RWPE2 (cell line): ENCODE results near the gene FARP2.

Experiments used
- ATAC-seq: fragments of 200-7000 bp; cut with Tn5 transposase; 3 replicates; pipeline ENCODE4 v1.9.1; 2021; ENCODE audit warnings: low read depth
- DNase-seq: peaks from one replicate; pipeline ENCODE4 v3.0.0-alpha.2; 2020; ENCODE audit warnings: low spot score
- H3K27ac ChIP-seq: fragments of 450-650 bp; 2 replicates; pipeline ENCODE4 v1.5.1; 2017; ENCODE audit warnings: mild to moderate bottlenecking; ENCODE audit not compliant: poor library complexity, severe bottlenecking
- H3K27me3 ChIP-seq: fragments of 250-450 bp; sonication (Bioruptor Pico); 2 replicates; pipeline ENCODE4 v1.5.1; 2021; ENCODE audit warnings: mild to moderate bottlenecking, moderate library complexity; ENCODE audit not compliant: insufficient read depth, poor library complexity, severe bottlenecking
- H3K36me3 ChIP-seq: fragments of 250-450 bp; sonication (Bioruptor Pico); 2 replicates; pipeline ENCODE4 v1.5.1; 2020; ENCODE audit warnings: low read depth, mild to moderate bottlenecking, moderate library complexity
- H3K4me1 ChIP-seq: fragments of 250-450 bp; sonication (Bioruptor Pico); 2 replicates; pipeline ENCODE4 v1.5.1; 2021; ENCODE audit warnings: mild to moderate bottlenecking, moderate library complexity; ENCODE audit not compliant: insufficient read depth, poor library complexity, severe bottlenecking
- H3K4me3 ChIP-seq: fragments of 250-450 bp; sonication (Bioruptor Pico); 2 replicates; pipeline ENCODE4 v1.5.1; 2021; ENCODE audit warnings: mild to moderate bottlenecking, moderate library complexity; ENCODE audit not compliant: severe bottlenecking
- H3K9me3 ChIP-seq: fragments of 250-450 bp; sonication (Bioruptor Pico); 2 replicates; pipeline ENCODE4 v1.5.1; 2021; ENCODE audit warnings: mild to moderate bottlenecking, moderate library complexity; ENCODE audit not compliant: severe bottlenecking
- TF ChIP-seq, protein P1 (sequence below): fragments of 450-650 bp; IDR thresholded peaks from one replicate; pipeline ENCODE4 v1.5.1; 2017; ENCODE audit warnings: mild to moderate bottlenecking, moderate library complexity; ENCODE audit not compliant: poor library complexity, severe bottlenecking

FARP2 gene

DNA sequence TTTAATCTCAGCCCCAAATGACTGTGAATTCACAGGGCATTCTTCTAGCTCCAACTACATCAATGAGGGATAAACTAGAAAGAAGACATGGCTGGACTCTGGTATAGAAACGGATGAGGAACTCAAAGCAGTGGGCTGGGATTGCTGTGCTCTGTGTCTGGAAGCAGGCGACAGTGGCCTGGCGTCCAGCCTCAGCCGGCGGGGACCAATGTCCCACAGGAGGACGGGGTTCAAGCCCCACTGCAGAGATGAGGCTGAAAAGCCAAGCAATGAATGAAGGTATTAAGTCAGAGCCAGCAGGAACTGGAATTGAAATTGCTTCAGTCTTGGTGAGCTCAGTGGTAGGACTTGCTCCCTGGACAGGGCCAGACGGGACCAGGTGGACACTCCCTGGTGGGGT, 178.2 kb downstream of the FARP2 start:
- TF ChIP-seq, protein P1, sequence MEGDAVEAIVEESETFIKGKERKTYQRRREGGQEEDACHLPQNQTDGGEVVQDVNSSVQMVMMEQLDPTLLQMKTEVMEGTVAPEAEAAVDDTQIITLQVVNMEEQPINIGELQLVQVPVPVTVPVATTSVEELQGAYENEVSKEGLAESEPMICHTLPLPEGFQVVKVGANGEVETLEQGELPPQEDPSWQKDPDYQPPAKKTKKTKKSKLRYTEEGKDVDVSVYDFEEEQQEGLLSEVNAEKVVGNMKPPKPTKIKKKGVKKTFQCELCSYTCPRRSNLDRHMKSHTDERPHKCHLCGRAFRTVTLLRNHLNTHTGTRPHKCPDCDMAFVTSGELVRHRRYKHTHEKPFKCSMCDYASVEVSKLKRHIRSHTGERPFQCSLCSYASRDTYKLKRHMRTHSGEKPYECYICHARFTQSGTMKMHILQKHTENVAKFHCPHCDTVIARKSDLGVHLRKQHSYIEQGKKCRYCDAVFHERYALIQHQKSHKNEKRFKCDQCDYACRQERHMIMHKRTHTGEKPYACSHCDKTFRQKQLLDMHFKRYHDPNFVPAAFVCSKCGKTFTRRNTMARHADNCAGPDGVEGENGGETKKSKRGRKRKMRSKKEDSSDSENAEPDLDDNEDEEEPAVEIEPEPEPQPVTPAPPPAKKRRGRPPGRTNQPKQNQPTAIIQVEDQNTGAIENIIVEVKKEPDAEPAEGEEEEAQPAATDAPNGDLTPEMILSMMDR, result no peak
- no peaks in the 10 kb centered on the region for H3K27me3 ChIP-seq
- H3K4me1 ChIP-seq, result no peaks in the 10 kb centered on the region
- ATAC-seq, result no peak
- no peak overlapping the region for H3K4me3 ChIP-seq
- H3K9me3 ChIP-seq, result no peaks in the 10 kb centered on the region
- no peak overlapping the region for H3K27ac ChIP-seq
- no peaks in the 10 kb centered on the region for H3K36me3 ChIP-seq
- no peak for DNase-seq

DNA sequence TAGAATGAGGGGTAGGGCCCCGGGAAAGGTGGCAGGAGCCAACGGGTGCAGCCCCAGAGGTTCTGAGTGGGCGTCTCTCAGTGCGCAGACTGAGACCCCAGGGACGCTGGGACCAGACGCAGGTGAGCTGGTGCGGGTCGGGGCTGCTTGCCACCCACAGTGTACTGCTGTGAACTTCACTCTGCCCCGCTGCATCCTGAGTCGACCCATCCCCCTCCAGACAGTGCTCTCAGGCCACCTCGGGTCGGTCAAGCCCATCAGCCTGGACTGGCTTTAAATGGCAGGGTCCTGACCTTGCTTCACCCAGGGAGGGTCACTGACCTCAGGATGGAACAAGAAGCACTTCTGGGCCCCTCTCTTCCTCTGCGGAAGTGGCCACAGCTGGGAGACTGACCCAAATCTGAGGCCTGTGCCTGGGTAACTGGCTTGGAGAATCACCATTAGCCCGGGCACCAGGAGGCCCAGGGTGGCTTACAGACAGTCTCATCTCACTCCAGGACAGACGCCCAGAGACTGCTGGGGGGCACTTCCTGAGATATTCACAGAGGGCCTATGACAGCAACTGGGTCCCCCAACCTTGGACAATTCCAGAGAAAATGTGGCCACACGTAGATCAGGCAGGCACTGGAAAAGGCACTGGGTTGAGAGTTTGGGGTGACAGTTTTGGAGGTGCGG, 178.8 kb downstream of the FARP2 start:
- no peaks in the 10 kb centered on the region for H3K36me3 ChIP-seq
- DNase-seq (no peak), ATAC-seq (no peak)
- no peaks in the 10 kb centered on the region for H3K4me1 ChIP-seq
- no peak overlapping the region for H3K27ac ChIP-seq
- no peaks in the 10 kb centered on the region for H3K9me3 ChIP-seq
- no peaks in the 10 kb centered on the region for H3K27me3 ChIP-seq
- no peak overlapping the region for H3K4me3 ChIP-seq
- TF ChIP-seq, protein P1, result no peak

DNA sequence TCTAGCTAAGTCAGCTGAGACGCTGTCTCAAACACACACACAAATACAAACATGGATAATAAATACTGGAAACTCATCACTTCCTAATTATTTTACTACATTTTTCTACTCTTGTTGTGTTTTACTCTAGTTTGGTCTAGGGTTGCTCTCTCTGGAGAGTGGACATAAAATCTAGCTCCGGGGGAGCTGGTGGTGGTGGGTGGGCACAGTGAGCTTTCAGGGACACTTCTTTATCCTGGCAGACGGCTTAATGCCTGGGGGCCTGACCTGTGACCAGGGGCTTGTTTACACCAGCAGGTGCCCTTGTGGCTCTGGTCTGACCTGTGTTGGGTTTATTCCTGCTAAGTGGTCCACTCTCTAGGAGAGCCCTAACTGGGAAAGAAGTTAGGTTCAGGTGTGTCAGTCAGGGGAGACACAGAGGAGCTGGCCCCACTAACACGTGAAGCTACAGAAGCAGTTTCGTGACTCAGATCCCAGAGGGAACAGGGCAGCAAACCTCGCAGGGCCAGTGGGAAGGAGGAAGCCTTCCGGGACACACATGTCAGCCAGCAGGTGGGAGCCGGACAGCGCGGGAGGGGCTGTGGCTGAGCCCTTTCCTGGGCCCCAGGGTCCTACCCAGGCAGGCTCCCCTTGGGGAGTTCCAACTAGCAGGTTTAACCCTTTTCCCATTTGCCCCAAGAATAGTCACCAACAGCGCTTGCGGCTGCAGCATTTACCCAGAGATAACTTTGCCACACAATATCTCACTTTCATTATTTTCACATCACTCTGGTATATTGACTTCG, 180.0 kb downstream of the FARP2 start:
- TF ChIP-seq, protein P1, result no peak
- no peak overlapping the region for H3K4me3 ChIP-seq
- DNase-seq, result no peak
- ATAC-seq, result no peak
- peaks cover 5% of the 10 kb centered on the region for H3K4me1 ChIP-seq
- H3K27me3 ChIP-seq, result no peaks in the 10 kb centered on the region
- no peaks in the 10 kb centered on the region for H3K36me3 ChIP-seq
- no peaks in the 10 kb centered on the region for H3K9me3 ChIP-seq
- no peak overlapping the region for H3K27ac ChIP-seq

DNA sequence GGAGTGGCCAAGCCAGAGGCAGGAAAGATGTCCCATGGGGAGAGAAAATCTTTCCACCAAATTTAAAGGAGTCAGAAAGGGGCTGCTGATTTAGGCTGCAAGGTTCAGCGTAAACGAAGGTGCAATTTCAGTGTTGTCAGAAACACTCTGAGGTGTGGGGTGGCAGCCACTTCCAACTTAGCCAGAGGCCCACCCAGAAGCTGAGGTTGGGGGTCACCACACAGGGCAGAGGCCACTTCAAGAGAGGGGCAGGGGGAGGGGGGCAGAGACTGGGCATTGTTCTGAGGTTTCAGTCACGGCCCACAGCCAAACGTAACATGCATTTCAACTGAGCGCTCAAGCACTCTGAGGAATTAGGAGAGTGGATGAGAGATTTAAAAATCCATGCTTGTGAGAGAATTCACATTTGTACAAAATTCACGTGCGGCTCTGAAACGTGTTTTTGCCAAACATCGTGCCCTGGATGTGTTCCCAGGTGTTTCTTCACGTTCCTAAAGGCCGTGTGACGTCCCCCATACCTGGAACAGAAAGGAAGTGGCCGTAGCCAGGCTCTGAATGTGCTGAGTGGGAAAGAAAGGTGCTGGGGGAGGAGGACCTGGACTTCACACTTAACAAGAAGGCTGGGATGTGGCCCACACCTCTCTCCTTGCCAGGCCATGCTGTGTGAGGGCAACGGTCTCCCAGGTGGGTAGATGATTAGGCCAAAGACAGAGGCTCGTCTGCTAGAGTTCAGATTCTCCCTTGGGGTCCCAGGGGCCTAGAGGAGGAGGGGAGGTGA, 182.9 kb downstream of the FARP2 start:
- TF ChIP-seq, protein P1, result no peak
- Histone ChIP-seq H3K4me3 (no peak overlapping the region), H3K27me3 (peaks cover 12% of the 10 kb centered on the region), H3K27ac (no peak overlapping the region), H3K9me3 (no peaks in the 10 kb centered on the region), H3K4me1 (peaks cover 5% of the 10 kb centered on the region), H3K36me3 (no peaks in the 10 kb centered on the region)
- DNase-seq (no peak), ATAC-seq (no peak)
